HG03135 (cell line): Measurements from ENCODE around the gene KIDINS220.

Source experiments
- ATAC-seq: cut with Tn5 transposase; IDR thresholded peaks from one replicate; pipeline ENCODE4 v1.9.1; 2021; ENCODE audit warnings: mild to moderate bottlenecking, moderate library complexity; ENCODE audit not compliant: unreplicated experiment

The KIDINS220 gene

GRCh38 chr2:8836971-8837794 lies at the start of gene KIDINS220:
KIDINS220 (minus strand) TSS chr2:8837613; CDS start chr2:8827093, 10,520 bp downstream.
- peak; percentile 90 for ATAC-seq

GRCh38 chr2:8886876-8887275 lies 49.5 kb upstream of the KIDINS220 start:
- ATAC-seq: no peak

GRCh38 chr2:8886202-8886518 lies 48.7 kb upstream of the KIDINS220 start:
- ATAC-seq: no peak

GRCh38 chr2:8885449-8886201 lies 48.2 kb upstream of the KIDINS220 start:
- ATAC-seq: no peak

GRCh38 chr2:8884812-8885211 lies 47.4 kb upstream of the KIDINS220 start:
- no peak for ATAC-seq

GRCh38 chr2:8882094-8882493 lies 44.7 kb upstream of the KIDINS220 start:
- no peak for ATAC-seq

- no peak for ATAC-seq
These were observed 40.5 kb upstream of the KIDINS220 start for GRCh38 chr2:8877894-8878293.

- ATAC-seq: no peak
These were observed 39.9 kb upstream of the KIDINS220 start for GRCh38 chr2:8877332-8877731.

GRCh38 chr2:8876628-8877027 lies 39.2 kb upstream of the KIDINS220 start:
- ATAC-seq: no peak

GRCh38 chr2:8872821-8873432 lies 35.5 kb upstream of the KIDINS220 start:
- ATAC-seq: no peak

- no peak for ATAC-seq
These were observed 33.0 kb upstream of the KIDINS220 start for GRCh38 chr2:8870441-8870840.

GRCh38 chr2:8867363-8867762 lies 29.9 kb upstream of the KIDINS220 start:
- ATAC-seq: no peak

- no peak for ATAC-seq
These were observed 26.0 kb upstream of the KIDINS220 start for GRCh38 chr2:8863331-8863953.

GRCh38 chr2:8862230-8862629 lies 24.8 kb upstream of the KIDINS220 start:
- no peak for ATAC-seq

- no peak for ATAC-seq
These were observed 24.4 kb upstream of the KIDINS220 start for GRCh38 chr2:8861797-8862196.

GRCh38 chr2:8860239-8860638 lies 22.8 kb upstream of the KIDINS220 start:
- ATAC-seq: no peak

- no peak for ATAC-seq
These were observed 21.5 kb upstream of the KIDINS220 start for GRCh38 chr2:8858910-8859309.

- no peak for ATAC-seq
These were observed 20.9 kb upstream of the KIDINS220 start for GRCh38 chr2:8858264-8858663.

GRCh38 chr2:8857709-8858108 lies 20.3 kb upstream of the KIDINS220 start:
- ATAC-seq: no peak

GRCh38 chr2:8856176-8856575 lies 18.8 kb upstream of the KIDINS220 start:
- no peak for ATAC-seq

GRCh38 chr2:8855010-8855409 lies 17.6 kb upstream of the KIDINS220 start:
- ATAC-seq: no peak
